ENCODE results near the gene EVA1B. TPM values are rescaled to one million over a fixed set of nuclear protein-coding genes. Genes with fewer than 3 reads are reported as not detected.
A peak's percentile ranks its signal among the peaks of the same experiment; 100 is the strongest.

Gene EVA1B
- polyA plus RNA-seq, 3 donors from 2014 or later, result 8.8 to 29.2 (median 11.1) TPM

GRCh38 chr1:36321119-36321951, 2.1 kb downstream of the EVA1B start:
- H3K4me1 Mint-ChIP-seq, result peaks cover 25 to 30% of the 10 kb centered on the region in 2 donors
- no peaks in the 10 kb centered on the region for H3K36me3 Mint-ChIP-seq
- peak overlapping the region in 4 of 6 donors; percentile 53 to 85 (median 62) for H3K27ac Mint-ChIP-seq
- H3K9me3 Mint-ChIP-seq, result no peaks in the 10 kb centered on the region
- peaks cover 0 to 5% (median 0%) of the 10 kb centered on the region in 3 donors for H3K27me3 Mint-ChIP-seq (ENCODE audit: low read depth in 3 of 3)
- DNase-seq, result no peak
- peak overlapping the region; percentile 61 to 81 (median 69) for H3K4me3 Mint-ChIP-seq

- Mint-ChIP-seq H3K4me3 (peak overlapping the region; percentile 69 to 81 (median 71)), H3K27me3 (ENCODE audit: low read depth in 3 of 3) (peaks cover 0 to 5% (median 0%) of the 10 kb centered on the region in 3 donors), H3K9me3 (no peaks in the 10 kb centered on the region), H3K36me3 (peaks cover 0 to under 1% (median 0%) of the 10 kb centered on the region in 3 donors), H3K27ac (peak overlapping the region in 5 of 6 donors; percentile 51 to 75 (median 71)), H3K4me1 (peaks cover 25 to 30% of the 10 kb centered on the region in 2 donors)
- no peak for DNase-seq
These were observed 2.7 kb downstream of the EVA1B start for GRCh38 chr1:36320767-36321118.

- peaks cover 0 to 5% (median 0%) of the 10 kb centered on the region in 3 donors for H3K27me3 Mint-ChIP-seq (ENCODE audit: low read depth in 3 of 3)
- H3K9me3 Mint-ChIP-seq, result no peaks in the 10 kb centered on the region
- peak overlapping the region in 5 of 6 donors; percentile 51 to 75 (median 71) for H3K27ac Mint-ChIP-seq
- DNase-seq, result no peak
- H3K4me3 Mint-ChIP-seq, result peak overlapping the region; percentile 69 to 81 (median 71)
- H3K36me3 Mint-ChIP-seq, result peaks cover 0 to 4% (median 0%) of the 10 kb centered on the region in 3 donors
- peaks cover 25 to 30% of the 10 kb centered on the region in 2 donors for H3K4me1 Mint-ChIP-seq
These were observed 3.1 kb downstream of the EVA1B start for GRCh38 chr1:36320291-36320761.

- H3K27me3 Mint-ChIP-seq (ENCODE audit: low read depth in 3 of 3), result peaks cover 1 to 2% (median 2%) of the 10 kb centered on the region in 3 donors
- H3K9me3 Mint-ChIP-seq, result no peaks in the 10 kb centered on the region
- H3K4me1 Mint-ChIP-seq, result peaks cover 14 to 15% of the 10 kb centered on the region in 2 donors
- no peaks in the 10 kb centered on the region for H3K36me3 Mint-ChIP-seq
- no peak for DNase-seq
- no peak overlapping the region for H3K4me3 Mint-ChIP-seq
- no peak overlapping the region for H3K27ac Mint-ChIP-seq
These were observed 14.0 kb downstream of the EVA1B start for GRCh38 chr1:36309397-36309796.

GRCh38 chr1:36307601-36308330, 15.7 kb downstream of the EVA1B start:
- DNase-seq, result no peak
- H3K4me3 Mint-ChIP-seq, result peak overlapping the region; percentile 23 to 96 (median 86)
- H3K4me1 Mint-ChIP-seq, result peaks cover 14 to 15% of the 10 kb centered on the region in 2 donors
- peak overlapping the region in 2 of 6 donors; percentile 67 to 85 for H3K27ac Mint-ChIP-seq
- peaks cover 8 to 9% (median 9%) of the 10 kb centered on the region in 3 donors for H3K36me3 Mint-ChIP-seq
- H3K9me3 Mint-ChIP-seq, result no peaks in the 10 kb centered on the region
- peaks cover 0 to 4% (median 2%) of the 10 kb centered on the region in 3 donors for H3K27me3 Mint-ChIP-seq (ENCODE audit: low read depth in 3 of 3)

GRCh38 chr1:36306902-36307456, 16.5 kb downstream of the EVA1B start:
- H3K27ac Mint-ChIP-seq, result peak overlapping the region; percentile 38 to 92 (median 84)
- H3K9me3 Mint-ChIP-seq, result no peaks in the 10 kb centered on the region
- peak; percentile 93 to 94 (median 93) for DNase-seq
- H3K27me3 Mint-ChIP-seq (ENCODE audit: low read depth in 3 of 3), result peaks cover 0 to 4% (median 2%) of the 10 kb centered on the region in 3 donors
- H3K36me3 Mint-ChIP-seq, result peaks cover 8 to 17% (median 16%) of the 10 kb centered on the region in 3 donors
- H3K4me1 Mint-ChIP-seq, result peaks cover 14 to 15% of the 10 kb centered on the region in 2 donors
- H3K4me3 Mint-ChIP-seq, result peak overlapping the region; percentile 86 to 97 (median 96)

GRCh38 chr1:36306210-36306901, 17.1 kb downstream of the EVA1B start, which contains the start of gene SH3D21:
SH3D21 (plus strand) TSS chr1:36306368; CDS start chr1:36306421, 53 bp downstream.
- DNase-seq, result peak; percentile 40 to 46 (median 45)
- Mint-ChIP-seq H3K27me3 (ENCODE audit: low read depth in 3 of 3) (peaks cover 0 to 4% (median 2%) of the 10 kb centered on the region in 3 donors), H3K9me3 (no peaks in the 10 kb centered on the region), H3K27ac (peak within 1 kb of the TSS; percentile 40 to 92 (median 84)), H3K4me3 (peak within 1 kb of the TSS; percentile 86 to 97 (median 96)), H3K36me3 (peaks cover 8 to 19% (median 18%) of the 10 kb centered on the region in 3 donors), H3K4me1 (peaks cover 14 to 15% of the 10 kb centered on the region in 2 donors)

GRCh38 chr1:36305915-36306209, 17.6 kb downstream of the EVA1B start:
- Mint-ChIP-seq H3K9me3 (no peaks in the 10 kb centered on the region), H3K27me3 (ENCODE audit: low read depth in 3 of 3) (peaks cover 0 to 4% (median 2%) of the 10 kb centered on the region in 3 donors), H3K36me3 (peaks cover 8 to 23% (median 23%) of the 10 kb centered on the region in 3 donors), H3K4me3 (peak overlapping the region; percentile 67 to 90 (median 77)), H3K4me1 (peaks cover 14 to 15% of the 10 kb centered on the region in 2 donors), H3K27ac (peak overlapping the region in 2 of 6 donors; percentile 24 to 40)
- no peak for DNase-seq

GRCh38 chr1:36304970-36305914, 18.2 kb downstream of the EVA1B start:
- peak overlapping the region in 2 of 6 donors; percentile 49 to 62 for H3K27ac Mint-ChIP-seq
- DNase-seq, result no peak

GRCh38 chr1:36304521-36304920, 18.9 kb downstream of the EVA1B start:
- Mint-ChIP-seq H3K27ac (peak overlapping the region in 2 of 6 donors; percentile 50 to 62), H3K4me1 (peaks cover 8 to 12% of the 10 kb centered on the region in 2 donors), H3K4me3 (peak overlapping the region in 1 of 5 donors; percentile 32), H3K27me3 (ENCODE audit: low read depth in 3 of 3) (peaks cover 1 to 4% (median 2%) of the 10 kb centered on the region in 3 donors), H3K36me3 (peaks cover 8 to 35% (median 34%) of the 10 kb centered on the region in 3 donors), H3K9me3 (peaks cover 0 to 1% (median 0%) of the 10 kb centered on the region in 6 donors)
- no peak for DNase-seq

More at GRCh38 chr1:36304970-36305914, 18.2 kb downstream of the EVA1B start:
- Mint-ChIP-seq H3K4me3 (peak overlapping the region; percentile 67 to 90 (median 77)), H3K9me3 (no peaks in the 10 kb centered on the region), H3K4me1 (peaks cover 8 to 12% of the 10 kb centered on the region in 2 donors), H3K27me3 (ENCODE audit: low read depth in 3 of 3) (peaks cover 1 to 4% (median 2%) of the 10 kb centered on the region in 3 donors), H3K36me3 (peaks cover 8 to 29% (median 28%) of the 10 kb centered on the region in 3 donors)

- H3K36me3 Mint-ChIP-seq, result peaks cover 8 to 35% (median 34%) of the 10 kb centered on the region in 3 donors
- H3K27ac Mint-ChIP-seq, result no peak overlapping the region
- peaks cover 1 to 4% (median 2%) of the 10 kb centered on the region in 3 donors for H3K27me3 Mint-ChIP-seq (ENCODE audit: low read depth in 3 of 3)
- no peak for DNase-seq
- peak overlapping the region in 1 of 5 donors; percentile 19 for H3K4me3 Mint-ChIP-seq
- H3K9me3 Mint-ChIP-seq, result peaks cover 0 to 1% (median 0%) of the 10 kb centered on the region in 6 donors
- peaks cover 8 to 12% of the 10 kb centered on the region in 2 donors for H3K4me1 Mint-ChIP-seq
These were observed 19.6 kb downstream of the EVA1B start for GRCh38 chr1:36303650-36304360.
